IPS-20b (cell line): Measurements from ENCODE around the gene SLC35F3.

Experiments used
- H3K27ac ChIP-seq: one replicate; pipeline ENCODE4 v1.5.1; 2013; ENCODE audit warnings: low read length
- H3K27me3 ChIP-seq: 2 replicates; pipeline ENCODE4 v1.6.1; 2013; ENCODE audit warnings: mild to moderate bottlenecking, low read length, inconsistent platforms; ENCODE audit not compliant: insufficient read depth
- H3K36me3 ChIP-seq: 2 replicates; pipeline ENCODE4 v1.6.1; 2013; ENCODE audit warnings: low read depth, mild to moderate bottlenecking, inconsistent platforms, low read length, moderate library complexity; ENCODE audit not compliant: insufficient read depth
- H3K4me1 ChIP-seq: 2 replicates; pipeline ENCODE4 v1.6.1; 2013; ENCODE audit warnings: mild to moderate bottlenecking, control low read depth, inconsistent platforms, low read length, moderate library complexity; ENCODE audit not compliant: insufficient read depth
- H3K4me3 ChIP-seq: 2 replicates; pipeline ENCODE4 v1.5.1; 2013; ENCODE audit warnings: mild to moderate bottlenecking, low read length, inconsistent platforms
- H3K9ac ChIP-seq: 2 replicates; pipeline ENCODE4 v1.6.1; 2013; ENCODE audit warnings: low read depth, mild to moderate bottlenecking, inconsistent platforms, low read length, moderate library complexity
- H3K9me3 ChIP-seq: 2 replicates; pipeline ENCODE4 v1.6.1; 2013; ENCODE audit warnings: mild to moderate bottlenecking, low read depth, low read length, inconsistent platforms; ENCODE audit not compliant: insufficient read depth

Gene SLC35F3

GRCh38 chr1:233904633-233905415, at the start of gene SLC35F3:
Gene SLC35F3, plus strand, starts transcription at chr1:233904676.
- H3K36me3 ChIP-seq = no peaks in the 10 kb centered on the region
- no peak within 1 kb of the TSS for H3K27ac ChIP-seq
- H3K9ac ChIP-seq = peak within 1 kb of the TSS; percentile 53; the same call in 1 of the 2 replicates
- H3K4me1 ChIP-seq = no peaks in the 10 kb centered on the region; the same call in 1 of the 2 replicates
- no peaks in the 10 kb centered on the region for H3K9me3 ChIP-seq
- peaks cover 57% of the 10 kb centered on the region for H3K27me3 ChIP-seq
- peak within 1 kb of the TSS; percentile 70 for H3K4me3 ChIP-seq

GRCh38 chr1:233859446-233859845, 45.0 kb upstream of the SLC35F3 start:
- no peak overlapping the region for H3K4me3 ChIP-seq
- no peak overlapping the region for H3K9ac ChIP-seq
- H3K27ac ChIP-seq = no peak overlapping the region
- H3K9me3 ChIP-seq = 0 out of 2 replicates have a peak, but pooled peaks cover 3% of the 10 kb centered on the region
- H3K36me3 ChIP-seq = no peaks in the 10 kb centered on the region
- H3K27me3 ChIP-seq = no peaks in the 10 kb centered on the region
- no peaks in the 10 kb centered on the region for H3K4me1 ChIP-seq

GRCh38 chr1:233863901-233864545, 40.5 kb upstream of the SLC35F3 start:
- H3K9ac ChIP-seq = no peak overlapping the region
- peaks cover 36% of the 10 kb centered on the region for H3K9me3 ChIP-seq
- no peaks in the 10 kb centered on the region for H3K36me3 ChIP-seq
- no peaks in the 10 kb centered on the region for H3K4me1 ChIP-seq
- no peak overlapping the region for H3K27ac ChIP-seq
- H3K4me3 ChIP-seq = no peak overlapping the region
- no peaks in the 10 kb centered on the region for H3K27me3 ChIP-seq

GRCh38 chr1:233864578-233864977, 39.9 kb upstream of the SLC35F3 start:
- Histone ChIP-seq H3K27ac (no peak overlapping the region), H3K4me1 (no peaks in the 10 kb centered on the region), H3K36me3 (no peaks in the 10 kb centered on the region), H3K4me3 (no peak overlapping the region), H3K27me3 (no peaks in the 10 kb centered on the region), H3K9ac (no peak overlapping the region), H3K9me3 (peaks cover 36% of the 10 kb centered on the region)

DNA sequence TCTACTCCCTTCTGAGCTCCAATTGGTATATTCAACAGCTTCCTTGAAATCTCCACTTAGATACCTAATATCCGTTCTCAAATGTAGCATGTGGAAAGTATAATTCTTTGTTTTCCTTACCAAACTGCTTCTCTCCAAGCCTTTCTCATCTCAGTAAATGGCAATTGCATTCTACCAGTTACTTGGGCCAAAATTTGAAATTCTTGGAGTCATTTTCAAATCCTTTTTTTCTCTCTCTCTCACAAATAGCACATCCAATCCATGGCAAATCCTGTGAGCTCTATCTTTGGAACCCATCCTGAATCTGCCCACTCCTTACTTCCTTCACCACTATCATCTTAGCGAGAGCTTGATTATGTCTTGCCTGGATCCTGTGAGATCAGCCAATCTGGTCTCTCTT, 39.3 kb upstream of the SLC35F3 start:
- no peak overlapping the region for H3K4me3 ChIP-seq
- H3K4me1 ChIP-seq = no peaks in the 10 kb centered on the region
- no peaks in the 10 kb centered on the region for H3K36me3 ChIP-seq
- H3K9ac ChIP-seq = no peak overlapping the region
- H3K27me3 ChIP-seq = no peaks in the 10 kb centered on the region
- no peak overlapping the region for H3K27ac ChIP-seq
- H3K9me3 ChIP-seq = peaks cover 36% of the 10 kb centered on the region

GRCh38 chr1:233865902-233866301, 38.6 kb upstream of the SLC35F3 start:
- Histone ChIP-seq H3K36me3 (no peaks in the 10 kb centered on the region), H3K9me3 (peaks cover 36% of the 10 kb centered on the region), H3K27me3 (no peaks in the 10 kb centered on the region), H3K4me3 (no peak overlapping the region), H3K27ac (no peak overlapping the region), H3K4me1 (no peaks in the 10 kb centered on the region), H3K9ac (no peak overlapping the region)

- H3K36me3 ChIP-seq = no peaks in the 10 kb centered on the region
- H3K4me1 ChIP-seq = no peaks in the 10 kb centered on the region
- H3K4me3 ChIP-seq = no peak overlapping the region
- H3K9me3 ChIP-seq = peaks cover 36% of the 10 kb centered on the region
- no peak overlapping the region for H3K9ac ChIP-seq
- no peaks in the 10 kb centered on the region for H3K27me3 ChIP-seq
- no peak overlapping the region for H3K27ac ChIP-seq
Measured at GRCh38 chr1:233867028-233867427, 37.4 kb upstream of the SLC35F3 start.

DNA sequence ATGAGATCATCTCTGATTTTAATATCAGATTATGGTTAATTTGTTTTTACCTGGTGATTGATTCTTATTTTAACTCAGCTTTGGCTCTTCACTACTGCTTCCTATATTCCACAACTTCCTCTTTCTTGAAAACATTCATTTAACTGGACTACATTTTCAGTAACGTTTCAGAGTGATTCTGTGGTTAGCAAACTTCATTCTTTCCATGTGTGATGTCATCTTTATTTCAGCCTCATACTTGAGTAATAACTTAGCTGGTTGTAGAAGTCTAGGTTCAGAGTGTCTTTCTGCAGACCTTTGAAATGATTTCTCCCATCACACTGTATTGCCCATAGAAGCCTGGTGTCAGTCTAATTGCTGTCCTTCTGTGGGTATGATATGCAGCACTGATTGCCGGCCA, 36.0 kb upstream of the SLC35F3 start:
- Histone ChIP-seq H3K27ac (no peak overlapping the region), H3K27me3 (no peaks in the 10 kb centered on the region), H3K9ac (no peak overlapping the region), H3K9me3 (peaks cover 36% of the 10 kb centered on the region), H3K36me3 (no peaks in the 10 kb centered on the region), H3K4me3 (no peak overlapping the region), H3K4me1 (no peaks in the 10 kb centered on the region)

DNA sequence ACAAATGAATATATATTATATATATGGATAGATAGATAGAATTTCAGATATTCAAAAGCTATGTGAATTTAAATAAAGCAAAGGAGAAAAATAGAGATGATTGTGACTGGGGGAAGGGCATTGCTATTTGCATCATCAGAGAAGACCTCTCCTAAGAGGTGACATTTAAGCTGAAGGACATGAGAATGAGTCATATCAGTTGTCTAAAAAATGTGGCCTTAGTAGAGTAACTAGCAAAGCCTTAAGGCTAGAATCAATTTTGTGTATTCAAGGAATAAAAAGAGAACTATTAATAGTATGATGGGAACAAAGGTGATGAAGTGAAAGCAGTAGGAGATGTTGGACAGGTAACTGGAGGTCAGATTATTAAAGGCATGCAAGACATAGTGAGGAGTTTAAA, 34.8 kb upstream of the SLC35F3 start:
- Histone ChIP-seq H3K36me3 (no peaks in the 10 kb centered on the region), H3K9ac (no peak overlapping the region), H3K9me3 (peaks cover 30% of the 10 kb centered on the region), H3K4me1 (no peaks in the 10 kb centered on the region), H3K27me3 (no peaks in the 10 kb centered on the region), H3K27ac (no peak overlapping the region), H3K4me3 (no peak overlapping the region)

DNA sequence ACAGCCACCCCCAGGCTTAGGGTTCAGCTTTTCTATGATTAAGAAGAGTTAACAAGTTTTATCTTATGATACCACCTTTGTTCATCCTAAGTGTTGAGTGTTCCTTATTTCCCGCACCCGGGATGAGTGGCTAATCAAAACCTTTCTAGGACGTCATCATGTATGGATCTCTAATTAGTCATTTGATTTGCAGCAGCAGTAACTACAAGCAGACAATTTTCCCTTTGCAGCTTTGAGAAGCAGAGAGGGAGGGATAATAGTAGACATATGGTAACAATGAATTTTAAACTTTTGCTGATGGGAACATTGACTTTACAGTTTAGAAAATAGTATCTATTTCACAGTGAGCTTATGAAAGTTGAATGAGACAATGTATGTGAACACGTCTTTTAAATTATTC, 30.8 kb upstream of the SLC35F3 start:
- Histone ChIP-seq H3K27me3 (no peaks in the 10 kb centered on the region), H3K27ac (no peak overlapping the region), H3K9me3 (0 out of 2 replicates have a peak, but pooled peaks cover under 1% of the 10 kb centered on the region), H3K9ac (no peak overlapping the region), H3K4me1 (no peaks in the 10 kb centered on the region), H3K36me3 (no peaks in the 10 kb centered on the region), H3K4me3 (no peak overlapping the region)

DNA sequence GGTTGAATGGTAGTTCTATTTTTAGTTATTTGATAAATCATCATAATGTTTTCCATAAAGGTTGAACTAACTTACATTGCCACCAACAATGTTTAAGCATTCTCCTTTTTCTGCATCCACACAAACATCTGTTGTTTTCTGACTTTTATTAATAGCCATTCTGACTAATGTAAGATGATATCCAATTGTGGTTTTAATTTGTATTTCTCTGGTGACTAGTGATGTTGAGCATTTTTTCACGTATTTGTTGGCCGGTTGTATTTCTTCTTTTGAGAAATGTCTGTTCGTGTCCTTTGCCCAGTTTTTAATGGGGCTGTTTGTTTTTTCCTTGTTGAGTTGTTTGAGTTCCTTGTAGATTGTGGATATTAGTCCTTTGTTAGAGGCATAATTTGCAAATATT, 24.6 kb upstream of the SLC35F3 start:
- Histone ChIP-seq H3K27ac (no peak overlapping the region), H3K9ac (no peak overlapping the region), H3K4me1 (no peaks in the 10 kb centered on the region), H3K9me3 (no peaks in the 10 kb centered on the region), H3K36me3 (no peaks in the 10 kb centered on the region), H3K4me3 (no peak overlapping the region), H3K27me3 (no peaks in the 10 kb centered on the region)

DNA sequence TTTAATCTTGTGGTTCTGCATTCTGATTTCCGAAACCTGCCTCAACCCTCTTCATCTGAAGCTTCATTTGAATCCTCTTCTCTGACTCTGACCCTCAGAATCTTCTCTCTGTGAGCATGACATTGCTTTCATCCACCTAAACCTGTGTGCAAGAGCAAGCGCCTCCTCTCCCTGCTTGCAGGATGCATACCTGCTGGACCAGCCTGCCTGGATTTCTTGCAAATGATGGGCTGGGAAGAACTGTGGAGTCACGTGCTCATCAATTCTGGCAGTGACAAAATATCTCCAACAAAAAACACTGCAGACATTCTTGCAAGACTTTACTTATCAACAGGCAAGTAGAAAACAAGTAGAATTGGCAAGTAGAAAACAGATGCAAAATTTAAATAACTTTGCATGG, 20.8 kb upstream of the SLC35F3 start:
- Histone ChIP-seq H3K9ac (no peak overlapping the region), H3K9me3 (no peaks in the 10 kb centered on the region), H3K4me3 (no peak overlapping the region), H3K27me3 (no peaks in the 10 kb centered on the region; the same call in 1 of the 2 replicates), H3K27ac (no peak overlapping the region), H3K4me1 (no peaks in the 10 kb centered on the region), H3K36me3 (no peaks in the 10 kb centered on the region)
